Activated naive CD8-positive, alpha-beta T cell (primary cell): ENCODE results near the gene CLEC2L.

Source experiments
- H3K27ac Mint-ChIP-seq: one replicate; pipeline ENCODE4 v1.8.0; 2021; ENCODE audit warnings: mixed read lengths
- H3K27me3 Mint-ChIP-seq: one replicate; pipeline ENCODE4 v1.8.0; 2021; ENCODE audit warnings: mixed read lengths
- H3K36me3 Mint-ChIP-seq: one replicate; pipeline ENCODE4 v1.8.0; 2021; ENCODE audit warnings: mixed read lengths
- H3K4me1 Mint-ChIP-seq: one replicate; pipeline ENCODE4 v1.8.0; 2021; ENCODE audit warnings: low read depth, mixed read lengths
- H3K4me3 Mint-ChIP-seq: one replicate; pipeline ENCODE4 v1.8.0; 2021; ENCODE audit warnings: mild to moderate bottlenecking, mixed read lengths
- H3K9me3 Mint-ChIP-seq: one replicate; pipeline ENCODE4 v1.8.0; 2021; ENCODE audit warnings: low read depth, mixed read lengths

CLEC2L gene

GRCh38 chr7:139500770-139501138 is 22.7 kb upstream of the CLEC2L start:
- Mint-ChIP-seq H3K4me3 (no peak overlapping the region), H3K9me3 (no peaks in the 10 kb centered on the region), H3K4me1 (peaks cover 3% of the 10 kb centered on the region), H3K27me3 (peaks cover 3% of the 10 kb centered on the region), H3K27ac (no peak overlapping the region), H3K36me3 (no peaks in the 10 kb centered on the region)

- Mint-ChIP-seq H3K36me3 (no peaks in the 10 kb centered on the region), H3K4me1 (peaks cover 3% of the 10 kb centered on the region), H3K27me3 (peaks cover 2% of the 10 kb centered on the region), H3K9me3 (no peaks in the 10 kb centered on the region), H3K4me3 (no peak overlapping the region), H3K27ac (no peak overlapping the region)
Measured at GRCh38 chr7:139502226-139502625, 21.3 kb upstream of the CLEC2L start.

GRCh38 chr7:139505563-139505962 is 17.9 kb upstream of the CLEC2L start:
- no peak overlapping the region for H3K27ac Mint-ChIP-seq
- H3K36me3 Mint-ChIP-seq, result no peaks in the 10 kb centered on the region
- no peaks in the 10 kb centered on the region for H3K4me1 Mint-ChIP-seq
- H3K9me3 Mint-ChIP-seq, result no peaks in the 10 kb centered on the region
- H3K4me3 Mint-ChIP-seq, result no peak overlapping the region
- H3K27me3 Mint-ChIP-seq, result no peaks in the 10 kb centered on the region

- Mint-ChIP-seq H3K27ac (no peak overlapping the region), H3K4me3 (no peak overlapping the region), H3K9me3 (no peaks in the 10 kb centered on the region), H3K27me3 (no peaks in the 10 kb centered on the region), H3K4me1 (no peaks in the 10 kb centered on the region), H3K36me3 (no peaks in the 10 kb centered on the region)
Measured at GRCh38 chr7:139509535-139509934, 13.9 kb upstream of the CLEC2L start.

- H3K36me3 Mint-ChIP-seq, result no peaks in the 10 kb centered on the region
- no peaks in the 10 kb centered on the region for H3K4me1 Mint-ChIP-seq
- H3K27me3 Mint-ChIP-seq, result no peaks in the 10 kb centered on the region
- no peak overlapping the region for H3K4me3 Mint-ChIP-seq
- no peaks in the 10 kb centered on the region for H3K9me3 Mint-ChIP-seq
- H3K27ac Mint-ChIP-seq, result no peak overlapping the region
Measured at GRCh38 chr7:139511315-139511714, 12.2 kb upstream of the CLEC2L start.

GRCh38 chr7:139515266-139515665 is 8.2 kb upstream of the CLEC2L start:
- Mint-ChIP-seq H3K4me1 (no peaks in the 10 kb centered on the region), H3K9me3 (no peaks in the 10 kb centered on the region), H3K27ac (no peak overlapping the region), H3K27me3 (no peaks in the 10 kb centered on the region), H3K36me3 (no peaks in the 10 kb centered on the region), H3K4me3 (no peak overlapping the region)

- peaks cover 21% of the 10 kb centered on the region for H3K27me3 Mint-ChIP-seq
- H3K36me3 Mint-ChIP-seq, result peaks cover 3% of the 10 kb centered on the region
- no peak overlapping the region for H3K27ac Mint-ChIP-seq
- H3K4me1 Mint-ChIP-seq, result peaks cover 2% of the 10 kb centered on the region
- no peak overlapping the region for H3K4me3 Mint-ChIP-seq
- H3K9me3 Mint-ChIP-seq, result no peaks in the 10 kb centered on the region
Measured at GRCh38 chr7:139521439-139521838, 2.0 kb upstream of the CLEC2L start.

- Mint-ChIP-seq H3K4me1 (peaks cover 5% of the 10 kb centered on the region), H3K36me3 (peaks cover 3% of the 10 kb centered on the region), H3K4me3 (no peak overlapping the region), H3K27me3 (peaks cover 21% of the 10 kb centered on the region), H3K9me3 (no peaks in the 10 kb centered on the region), H3K27ac (no peak overlapping the region)
Measured at GRCh38 chr7:139522830-139523198, 671 bp upstream of the CLEC2L start.

GRCh38 chr7:139523968-139524815 is 707 bp downstream of the CLEC2L start:
- Mint-ChIP-seq H3K27ac (no peak overlapping the region), H3K4me1 (peaks cover 5% of the 10 kb centered on the region), H3K9me3 (no peaks in the 10 kb centered on the region), H3K36me3 (peaks cover 3% of the 10 kb centered on the region), H3K27me3 (peaks cover 21% of the 10 kb centered on the region), H3K4me3 (no peak overlapping the region)

- Mint-ChIP-seq H3K4me1 (peaks cover 5% of the 10 kb centered on the region), H3K27ac (no peak overlapping the region), H3K9me3 (no peaks in the 10 kb centered on the region), H3K4me3 (peak overlapping the region; percentile 35), H3K27me3 (peaks cover 21% of the 10 kb centered on the region), H3K36me3 (peaks cover 3% of the 10 kb centered on the region)
Measured at GRCh38 chr7:139525239-139525638, 1.8 kb downstream of the CLEC2L start.

- Mint-ChIP-seq H3K4me3 (peak overlapping the region; percentile 35), H3K4me1 (peaks cover 5% of the 10 kb centered on the region), H3K9me3 (no peaks in the 10 kb centered on the region), H3K27me3 (peaks cover 21% of the 10 kb centered on the region), H3K27ac (no peak overlapping the region), H3K36me3 (peaks cover 3% of the 10 kb centered on the region)
Measured at GRCh38 chr7:139525750-139526149, 2.3 kb downstream of the CLEC2L start.

GRCh38 chr7:139526578-139527544 is 3.4 kb downstream of the CLEC2L start:
- Mint-ChIP-seq H3K9me3 (no peaks in the 10 kb centered on the region), H3K4me1 (peaks cover 5% of the 10 kb centered on the region), H3K4me3 (no peak overlapping the region), H3K27me3 (peaks cover 18% of the 10 kb centered on the region), H3K36me3 (peaks cover 4% of the 10 kb centered on the region), H3K27ac (no peak overlapping the region)

GRCh38 chr7:139531094-139531493 is 7.6 kb downstream of the CLEC2L start:
- no peaks in the 10 kb centered on the region for H3K9me3 Mint-ChIP-seq
- peaks cover 3% of the 10 kb centered on the region for H3K4me1 Mint-ChIP-seq
- H3K4me3 Mint-ChIP-seq, result no peak overlapping the region
- H3K27me3 Mint-ChIP-seq, result no peaks in the 10 kb centered on the region
- H3K27ac Mint-ChIP-seq, result no peak overlapping the region
- H3K36me3 Mint-ChIP-seq, result peaks cover 3% of the 10 kb centered on the region

- H3K4me1 Mint-ChIP-seq, result no peaks in the 10 kb centered on the region
- H3K36me3 Mint-ChIP-seq, result peaks cover 3% of the 10 kb centered on the region
- no peak overlapping the region for H3K4me3 Mint-ChIP-seq
- H3K27me3 Mint-ChIP-seq, result no peaks in the 10 kb centered on the region
- H3K27ac Mint-ChIP-seq, result no peak overlapping the region
- no peaks in the 10 kb centered on the region for H3K9me3 Mint-ChIP-seq
Measured at GRCh38 chr7:139532636-139533155, 9.2 kb downstream of the CLEC2L start.

GRCh38 chr7:139534096-139534495 is 10.6 kb downstream of the CLEC2L start:
- Mint-ChIP-seq H3K27me3 (no peaks in the 10 kb centered on the region), H3K4me1 (no peaks in the 10 kb centered on the region), H3K4me3 (no peak overlapping the region), H3K9me3 (no peaks in the 10 kb centered on the region), H3K36me3 (peaks cover 3% of the 10 kb centered on the region), H3K27ac (no peak overlapping the region)
